Jurkat, Clone E6-1 (cell line): ENCODE results near the gene CXCL5.
"Not testable (repeated sequence)": the region's sequence is repeated elsewhere in the genome, so short reads cannot be mapped to it uniquely, and the experiment has no call there.

ENCODE experiments used
- DNase-seq: peaks from one replicate; pipeline ENCODE4 v3.0.0-alpha.2; 2011; ENCODE audit warnings: low read depth, low spot score
- H3K4me3 ChIP-seq: 2 replicates; pipeline ENCODE4 v1.5.1; 2011; ENCODE audit warnings: mild to moderate bottlenecking, low read length, control low read depth, moderate library complexity

CXCL5 gene

GRCh38 chr4:73979407-73979957, 19.0 kb downstream of the CXCL5 start:
- DNase-seq, result no peak
- H3K4me3 ChIP-seq, result no peak overlapping the region

GRCh38 chr4:73978886-73979285, 19.6 kb downstream of the CXCL5 start:
- no peak for DNase-seq
- H3K4me3 ChIP-seq, result no peak overlapping the region

- H3K4me3 ChIP-seq, result no peak overlapping the region
- DNase-seq, result no peak
These were observed 21.8 kb downstream of the CXCL5 start for GRCh38 chr4:73976716-73977115.

DNA sequence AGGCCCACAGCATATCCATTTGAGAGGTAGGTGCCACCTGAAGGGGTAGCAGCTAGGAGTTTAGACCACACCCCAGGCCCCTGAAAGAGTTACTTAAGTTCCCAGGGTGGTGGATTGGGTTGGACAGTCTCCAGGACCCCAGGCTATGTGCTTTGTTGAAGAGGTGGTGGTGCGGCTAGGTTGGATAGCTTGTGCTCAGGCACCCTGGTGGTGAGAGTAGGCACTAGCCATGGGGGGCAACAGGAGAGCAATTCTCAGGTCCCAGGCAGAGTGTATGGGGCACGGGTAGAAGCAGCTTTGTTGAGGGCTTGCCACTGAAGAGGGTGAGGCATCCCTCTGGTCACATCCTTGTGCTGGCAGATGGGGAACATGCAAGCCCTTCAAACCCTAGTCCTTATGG, 22.3 kb downstream of the CXCL5 start:
- no peak for DNase-seq

GRCh38 chr4:73974352-73974751, 24.1 kb downstream of the CXCL5 start:
- no peak for DNase-seq
- H3K4me3 ChIP-seq, result no peak overlapping the region

More for the DNA sequence above, 22.3 kb downstream of the CXCL5 start:
- no peak overlapping the region for H3K4me3 ChIP-seq

GRCh38 chr4:73970945-73971344, 27.5 kb downstream of the CXCL5 start:
- no peak overlapping the region for H3K4me3 ChIP-seq
- no peak for DNase-seq

GRCh38 chr4:73970011-73970410, 28.5 kb downstream of the CXCL5 start:
- no peak overlapping the region for H3K4me3 ChIP-seq
- DNase-seq, result no peak

- no peak overlapping the region for H3K4me3 ChIP-seq
- DNase-seq, result no peak
These were observed 30.6 kb downstream of the CXCL5 start for GRCh38 chr4:73967866-73968265.

GRCh38 chr4:73964862-73965611, 33.4 kb downstream of the CXCL5 start:
- no peak overlapping the region for H3K4me3 ChIP-seq
- DNase-seq, result no peak

- DNase-seq, result no peak
These were observed 35.8 kb downstream of the CXCL5 start for GRCh38 chr4:73962724-73963123.

GRCh38 chr4:73959041-73959440, 39.4 kb downstream of the CXCL5 start:
- H3K4me3 ChIP-seq, DNase-seq: not testable (repeated sequence)

More at GRCh38 chr4:73962724-73963123, 35.8 kb downstream of the CXCL5 start:
- H3K4me3 ChIP-seq, result no peak overlapping the region

GRCh38 chr4:73952352-73952751, 46.1 kb downstream of the CXCL5 start:
- no peak for DNase-seq
- no peak overlapping the region for H3K4me3 ChIP-seq

GRCh38 chr4:73950376-73950920, 48.0 kb downstream of the CXCL5 start:
- H3K4me3 ChIP-seq, DNase-seq: not testable (repeated sequence)

GRCh38 chr4:73948990-73949706, 49.3 kb downstream of the CXCL5 start:
- no peak overlapping the region for H3K4me3 ChIP-seq

GRCh38 chr4:73948291-73948690, 50.2 kb downstream of the CXCL5 start:
- H3K4me3 ChIP-seq, result no peak overlapping the region
- no peak for DNase-seq

More at GRCh38 chr4:73948990-73949706, 49.3 kb downstream of the CXCL5 start:
- no peak for DNase-seq

GRCh38 chr4:73947239-73947985, 51.1 kb downstream of the CXCL5 start:
- H3K4me3 ChIP-seq, result no peak overlapping the region
- no peak for DNase-seq

DNA sequence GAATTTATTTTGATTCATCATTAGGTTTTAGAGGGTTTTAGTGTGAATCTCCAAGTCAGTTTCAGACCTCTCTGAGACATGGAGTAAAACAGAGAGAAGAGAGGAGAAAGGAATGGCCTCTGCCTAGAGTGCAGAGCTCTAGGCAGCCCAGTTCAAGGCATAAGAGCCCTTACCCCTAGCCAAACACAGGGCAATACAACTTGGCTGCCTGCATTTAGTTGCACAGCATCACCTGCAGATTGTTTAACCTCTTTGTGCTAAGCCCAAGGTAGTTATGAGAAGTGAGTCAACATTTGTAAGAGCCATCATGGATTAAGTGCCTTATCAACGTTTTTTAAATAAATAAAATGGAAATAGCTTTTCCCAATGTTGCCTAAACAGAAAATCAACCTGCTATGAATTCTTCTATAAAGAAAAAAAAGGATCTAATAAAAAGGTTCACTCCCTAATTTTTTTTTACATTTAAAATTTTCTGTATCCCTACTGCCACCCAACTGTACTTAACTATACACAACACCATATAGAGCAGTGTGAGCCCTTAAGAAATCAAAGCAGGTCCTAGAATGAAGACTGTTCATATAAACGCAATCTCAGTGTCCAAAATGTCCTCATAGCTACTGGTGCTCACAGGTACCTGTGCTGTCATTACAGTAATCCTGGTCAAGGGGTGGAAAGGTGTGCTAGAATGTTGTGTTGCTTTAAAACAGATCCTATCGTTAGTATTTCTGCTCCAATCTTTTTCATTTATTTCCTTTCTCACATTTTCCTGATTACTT, 52.6 kb downstream of the CXCL5 start:
- no peak for DNase-seq
- H3K4me3 ChIP-seq, result no peak overlapping the region
